GM18499 (cell line): Measurements from ENCODE around the gene UBE2Q1.
A peak's percentile ranks its signal among the peaks of the same experiment; 100 is the strongest.

Experiments used
- ATAC-seq: cut with Tn5 transposase; IDR thresholded peaks from one replicate; pipeline ENCODE4 v1.9.1; 2021; ENCODE audit warnings: moderate number of reproducible peaks; ENCODE audit not compliant: insufficient read depth, unreplicated experiment

The UBE2Q1 gene

DNA sequence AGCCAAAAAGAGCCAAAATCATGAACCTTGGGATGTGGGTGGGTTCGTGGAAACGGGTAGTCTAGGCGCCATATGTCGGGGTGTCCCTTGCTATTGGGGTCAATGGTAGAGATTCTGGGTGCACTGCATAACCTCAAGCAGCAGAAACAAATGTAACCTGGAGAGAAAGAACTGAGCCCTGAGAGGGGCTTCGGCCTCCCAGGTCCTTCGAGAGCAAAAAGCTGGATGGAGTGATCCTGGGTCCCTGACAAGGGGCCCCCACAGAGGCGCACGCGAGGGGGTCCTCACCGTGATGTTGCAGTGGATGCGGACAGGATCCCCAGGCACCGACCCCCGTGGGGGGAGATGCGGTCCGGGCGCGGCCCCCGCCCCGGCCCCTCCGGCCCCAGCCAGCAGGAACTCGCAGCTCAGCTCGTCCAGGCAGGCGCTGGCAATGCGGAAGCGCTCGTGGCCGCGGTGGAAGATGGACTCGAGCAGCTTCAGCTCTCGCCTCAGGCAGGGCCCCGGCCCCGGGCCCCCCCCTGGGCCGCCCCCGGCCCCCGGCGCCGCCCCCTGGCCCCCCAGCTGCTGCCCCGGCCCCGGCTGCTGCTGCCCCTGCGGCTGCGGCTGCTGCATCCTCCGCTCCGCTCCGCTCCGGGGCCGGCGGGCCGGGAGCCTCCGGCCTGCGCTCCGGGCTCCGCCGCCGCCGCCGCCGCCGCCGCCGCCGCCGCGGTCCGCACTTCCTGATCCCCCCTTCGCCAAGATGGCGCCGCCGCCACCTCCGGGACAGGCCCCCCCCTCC, at the start of gene UBE2Q1:
TSS of gene UBE2Q1 (minus strand) at position 724 of the 781 bp plus-strand sequence. CDS start at position 615, 109 bp downstream.
- ATAC-seq: no peak

DNA sequence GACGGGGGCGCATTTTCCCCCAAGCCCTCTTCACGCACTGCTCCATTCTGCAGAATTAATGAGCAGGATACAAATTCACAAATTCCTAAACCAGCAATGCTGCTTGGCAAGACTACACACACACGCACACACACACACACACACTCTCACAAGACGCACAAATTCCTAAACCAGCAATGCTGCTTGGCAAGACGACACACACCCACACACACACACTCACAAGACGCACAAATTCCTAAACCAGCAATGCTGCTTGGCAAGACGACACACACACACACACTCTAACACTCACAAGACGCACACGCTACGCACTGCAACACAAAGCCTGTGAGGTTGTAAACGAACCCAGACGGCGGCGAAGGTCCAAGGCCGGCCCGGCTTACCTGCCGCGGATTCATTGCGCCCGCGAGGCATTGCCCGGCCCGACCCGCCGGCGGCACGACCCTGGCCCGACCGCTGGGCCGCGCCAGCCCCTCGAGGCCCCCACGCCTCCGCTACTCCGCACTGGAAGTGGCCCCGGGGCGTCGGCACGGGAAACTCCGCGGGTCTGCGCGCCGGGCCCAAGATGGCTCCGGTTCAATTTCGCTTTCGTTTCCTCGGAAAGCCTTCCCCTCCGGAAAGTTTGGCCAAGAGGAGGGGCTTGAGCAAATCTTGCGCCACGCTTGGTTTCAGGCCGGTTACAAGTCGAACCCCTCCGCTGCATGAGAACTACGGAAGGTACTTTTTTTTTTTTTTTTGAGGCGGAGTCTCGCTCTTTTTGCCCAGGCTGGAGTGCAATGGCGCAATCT, 49.3 kb upstream of the UBE2Q1 start, which contains the start of gene ADAR:
TSS of gene ADAR (minus strand) at position 578 of the 788 bp plus-strand sequence. CDS start at position 398, 180 bp downstream.
- ATAC-seq: peak; percentile 63

DNA sequence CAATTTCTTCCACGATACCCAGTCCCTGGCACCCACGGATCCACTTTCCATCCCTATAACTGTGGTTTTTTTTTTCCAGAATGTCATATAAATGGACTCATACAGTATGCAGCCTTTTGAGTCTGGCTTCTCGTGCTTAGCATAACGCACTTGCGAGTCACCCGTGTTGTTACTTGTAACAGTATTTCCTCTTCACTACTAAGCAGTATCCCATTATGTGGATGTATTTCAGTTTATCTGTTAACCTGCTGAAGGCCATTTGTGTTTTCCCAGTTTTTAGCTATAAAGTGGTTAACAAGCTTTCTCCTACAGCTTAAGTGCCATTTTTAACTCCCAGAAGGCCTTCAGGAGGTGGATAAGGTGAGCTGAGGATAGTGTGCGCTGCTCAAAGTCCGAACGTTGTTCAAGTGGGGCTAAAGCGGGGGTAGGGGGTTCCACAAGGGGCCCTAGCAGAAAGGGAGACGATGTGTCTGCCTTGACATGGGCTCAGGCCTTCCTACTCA, 48.7 kb upstream of the UBE2Q1 start:
- ATAC-seq: no peak

DNA sequence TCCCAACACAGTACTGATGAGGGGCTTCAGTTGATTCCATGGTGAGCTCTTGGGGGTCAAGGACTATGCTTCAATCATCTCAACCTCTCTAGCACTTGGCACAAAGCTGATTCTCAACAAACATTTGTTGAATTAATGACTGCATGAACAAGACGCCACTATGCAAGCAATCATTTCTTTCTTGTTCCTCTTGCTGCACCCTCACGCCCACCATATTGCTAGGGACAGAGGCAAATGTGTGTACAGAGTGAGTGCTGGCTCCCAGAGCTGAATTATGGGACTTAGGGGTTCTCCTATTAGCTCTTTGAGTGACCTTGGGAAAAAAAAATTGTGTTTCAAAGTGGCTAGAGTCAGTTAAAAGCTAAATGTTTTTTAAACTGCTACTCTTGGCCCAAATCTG, 47.1 kb upstream of the UBE2Q1 start:
- ATAC-seq: no peak

DNA sequence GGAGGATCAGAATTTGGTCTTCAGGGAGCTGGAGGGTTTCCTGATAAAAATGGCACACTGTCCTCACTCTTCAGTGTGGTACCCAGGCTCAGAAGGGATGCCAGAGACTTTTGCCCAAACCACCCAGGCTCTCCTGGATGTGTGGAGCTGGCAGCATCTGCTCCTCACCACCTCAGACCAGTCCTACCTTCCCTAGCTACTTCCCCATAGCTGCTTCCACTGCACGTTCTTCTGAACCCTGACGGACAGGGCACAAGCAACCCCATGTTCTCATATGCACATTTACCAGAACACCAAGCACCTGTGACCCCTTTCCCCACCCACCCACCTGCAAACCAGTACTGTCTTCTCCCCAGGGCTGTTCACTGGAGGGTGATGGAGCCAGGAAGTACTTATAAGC, 44.9 kb upstream of the UBE2Q1 start:
- no peak for ATAC-seq

DNA sequence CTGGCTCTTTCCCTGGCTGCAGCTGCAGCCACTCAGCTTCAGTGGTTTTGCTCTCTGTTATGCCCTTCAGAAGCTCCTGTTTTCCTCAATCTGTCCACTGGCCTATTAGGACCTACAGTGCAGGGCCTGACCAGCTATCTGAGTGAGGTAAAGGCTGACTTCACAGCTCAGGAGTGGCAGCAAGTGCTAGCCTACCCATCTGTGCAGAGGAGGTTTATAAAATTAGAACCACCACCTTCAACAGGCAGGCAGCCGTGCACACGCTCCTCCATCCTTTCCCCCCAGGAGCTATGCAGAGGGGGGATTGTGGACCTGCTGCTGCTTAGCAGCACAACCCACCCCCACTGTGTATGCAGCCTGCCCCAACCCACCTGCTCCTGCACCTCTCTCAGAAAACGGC, 41.2 kb upstream of the UBE2Q1 start:
- ATAC-seq: no peak

DNA sequence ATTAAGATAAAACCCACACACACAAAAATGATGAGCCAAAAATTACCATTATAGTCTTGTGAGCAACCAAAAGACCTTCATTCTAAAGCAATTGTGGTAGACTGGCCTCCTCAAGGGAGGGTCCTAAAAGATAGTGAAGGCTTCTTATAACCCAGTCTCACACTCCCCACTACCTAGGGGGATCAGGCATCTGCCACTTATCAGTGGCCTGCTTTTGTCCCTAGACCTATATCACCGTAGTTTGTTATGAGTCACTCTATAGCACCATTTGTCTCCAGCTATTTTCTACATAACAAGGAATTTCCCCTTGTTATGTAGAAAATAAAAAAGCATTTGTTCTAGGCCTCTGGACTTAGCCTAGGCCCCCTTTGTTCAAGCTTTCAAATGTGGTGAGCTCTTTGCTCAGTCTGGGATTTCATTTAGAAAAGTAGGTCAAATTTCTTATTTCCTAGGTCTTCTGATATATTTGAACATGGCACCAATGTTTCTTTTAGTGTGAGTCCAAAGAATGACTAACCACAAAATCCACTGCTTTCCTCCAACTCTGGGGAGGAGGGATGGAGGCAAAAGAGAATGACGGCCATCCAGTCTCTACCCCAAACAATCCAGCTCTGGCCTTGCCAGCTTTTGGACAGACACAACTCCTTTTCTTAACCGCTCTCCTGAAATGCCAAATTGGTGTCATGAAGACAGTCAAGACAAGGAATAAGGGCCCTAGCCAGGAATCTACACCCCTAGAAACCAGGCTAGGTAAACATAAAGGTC, 40.6 kb upstream of the UBE2Q1 start:
- ATAC-seq: no peak

DNA sequence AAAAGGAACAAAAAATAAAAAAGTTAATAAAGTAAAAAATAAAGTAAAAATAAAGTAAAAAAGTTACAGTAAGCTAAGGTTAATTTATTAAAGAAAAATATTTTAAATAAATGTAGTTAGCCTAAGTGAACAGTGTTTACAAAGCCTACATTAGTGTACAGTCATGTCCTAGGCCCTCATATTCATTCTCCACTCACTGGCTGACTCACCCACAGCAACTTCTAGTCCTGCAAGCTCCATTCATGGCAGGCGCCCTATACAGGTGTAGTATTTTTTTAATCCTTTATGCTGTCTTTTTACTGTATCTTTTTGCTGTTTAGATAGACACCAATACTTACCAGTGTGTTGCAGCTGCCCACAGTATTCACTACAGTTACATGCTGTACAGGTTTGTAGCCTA, 37.2 kb upstream of the UBE2Q1 start:
- ATAC-seq: no peak

DNA sequence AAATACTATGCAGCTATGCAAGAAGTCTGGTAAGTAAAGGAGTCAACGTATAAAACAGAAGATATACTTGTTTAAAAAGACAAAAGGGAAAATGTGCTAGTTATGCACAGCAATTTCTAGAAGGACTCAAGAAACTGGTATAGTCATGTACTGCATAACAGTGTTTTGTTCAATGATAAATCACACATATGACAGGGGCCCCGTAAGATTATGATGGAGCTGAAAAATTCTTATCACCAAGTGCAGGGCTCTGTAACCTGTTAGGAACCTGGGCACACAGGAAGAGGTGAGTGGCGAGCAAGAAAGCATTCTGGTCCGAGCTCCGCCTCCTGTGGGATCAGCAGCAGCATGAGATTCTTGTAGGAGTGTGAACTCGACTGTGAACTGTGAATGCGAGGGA, 36.3 kb upstream of the UBE2Q1 start:
- ATAC-seq: no peak

DNA sequence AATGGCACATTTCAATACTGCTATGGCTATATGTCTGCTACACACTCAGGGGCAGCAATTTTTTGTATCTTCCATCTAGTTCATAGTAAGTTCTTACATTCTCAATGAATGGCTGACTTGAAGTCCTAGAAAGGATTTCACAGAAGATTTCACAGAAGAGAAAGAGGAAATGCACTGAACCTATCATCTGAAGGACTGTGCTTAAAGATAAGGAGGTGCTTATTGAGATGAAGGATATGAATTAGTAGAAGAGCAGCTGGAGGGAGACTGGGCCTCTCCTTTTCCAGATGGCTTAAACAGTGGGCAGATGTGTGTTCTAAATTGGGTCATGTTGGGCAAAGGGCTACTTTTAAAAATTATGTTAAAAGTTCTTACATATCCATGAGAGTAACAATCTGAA, 34.9 kb upstream of the UBE2Q1 start:
- no peak for ATAC-seq

DNA sequence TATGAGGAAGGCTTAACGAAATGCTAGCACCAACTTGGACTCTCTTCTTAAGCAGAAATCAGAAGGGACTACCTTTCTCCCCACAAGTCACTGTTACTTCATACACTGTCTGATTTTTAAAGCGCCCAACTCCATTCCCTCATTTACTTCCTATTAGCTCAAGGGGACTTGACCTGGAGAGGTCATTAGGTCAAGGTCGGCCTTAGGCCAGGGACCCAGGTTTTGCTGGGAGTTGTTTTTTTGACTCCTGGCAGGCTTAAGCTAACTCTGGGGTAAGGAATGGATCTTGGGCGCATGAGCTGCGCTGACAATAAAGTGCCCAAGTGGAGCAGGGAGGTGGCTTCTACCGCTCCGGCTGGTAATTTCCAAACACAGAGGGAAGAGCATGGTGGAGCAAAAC, 32.7 kb upstream of the UBE2Q1 start:
- ATAC-seq: no peak

DNA sequence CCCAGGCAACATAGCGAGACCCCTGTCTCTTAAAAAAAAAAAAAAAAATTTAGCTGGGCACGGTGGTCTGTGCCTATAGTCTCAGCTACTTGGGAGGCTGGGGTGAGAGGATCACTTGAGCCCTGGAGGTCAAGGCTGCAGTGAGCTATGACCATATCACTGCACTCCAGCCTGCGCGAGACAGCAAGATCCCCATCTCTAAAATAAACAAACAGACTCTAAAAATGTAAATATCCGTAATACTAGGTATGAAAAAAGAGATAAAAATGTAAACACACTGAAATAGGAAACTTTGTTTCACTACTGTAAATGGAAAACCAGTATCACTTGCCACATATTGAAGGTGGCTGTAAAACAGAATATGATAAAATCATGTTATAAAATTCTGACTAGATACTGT, 32.3 kb upstream of the UBE2Q1 start:
- no peak for ATAC-seq

DNA sequence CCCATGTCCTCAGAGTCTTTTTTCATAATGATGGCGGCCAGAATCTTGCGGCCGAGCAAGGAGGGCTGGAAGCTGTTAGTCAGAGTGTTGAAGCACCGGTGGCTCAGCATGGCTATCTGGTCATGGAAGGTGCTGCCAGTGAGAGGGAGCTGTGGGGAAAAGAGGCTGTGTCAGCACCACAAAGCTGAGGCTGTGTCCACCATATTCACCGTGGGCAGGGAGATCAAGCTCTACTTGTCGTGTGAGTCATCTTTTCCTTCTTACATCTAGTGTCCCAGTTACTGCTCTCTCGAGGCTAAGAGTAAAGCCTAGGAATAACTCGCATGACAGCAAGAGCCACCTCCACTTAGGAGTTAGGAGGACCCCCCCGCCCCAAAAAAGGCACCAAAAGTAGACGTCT, 31.3 kb upstream of the UBE2Q1 start:
- ATAC-seq: no peak

DNA sequence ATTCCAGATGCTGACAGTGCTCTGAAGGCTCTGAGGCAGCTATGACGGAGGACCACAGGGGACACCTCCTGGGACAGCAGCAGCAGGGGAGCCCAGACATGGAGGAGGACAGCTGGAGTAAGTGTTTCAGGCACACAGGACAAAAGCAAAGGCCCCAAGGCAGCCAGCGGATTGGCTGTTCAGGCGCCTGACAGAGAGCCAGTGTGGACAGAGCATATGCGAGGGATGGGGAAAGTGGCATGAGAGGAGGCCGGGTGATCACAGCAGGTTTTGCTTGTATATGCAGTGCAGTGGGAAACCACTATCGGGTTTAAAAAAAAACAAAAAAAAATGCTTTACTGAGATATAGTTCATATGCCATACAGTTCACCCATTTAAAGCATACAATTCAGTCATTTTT, 28.2 kb upstream of the UBE2Q1 start:
- ATAC-seq: no peak

DNA sequence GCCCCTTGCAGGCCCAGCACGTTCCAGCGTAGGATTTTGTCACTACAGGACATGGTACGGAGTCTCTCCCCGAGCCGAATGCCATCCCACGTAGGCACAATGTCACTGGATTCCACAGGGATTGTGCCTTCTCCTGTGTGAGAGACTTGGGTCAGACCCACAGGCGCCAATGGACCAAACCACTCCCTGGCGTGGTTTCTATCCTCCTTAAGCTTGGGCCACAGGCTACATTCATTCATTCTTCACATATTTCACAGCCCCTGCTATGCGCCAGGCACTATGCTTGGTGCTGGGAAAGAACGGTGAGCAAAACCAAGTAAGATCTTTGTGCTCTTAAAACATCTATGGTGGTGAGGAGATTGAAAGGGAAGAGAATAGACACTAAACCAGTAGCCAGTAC, 27.8 kb upstream of the UBE2Q1 start:
- ATAC-seq: no peak

DNA sequence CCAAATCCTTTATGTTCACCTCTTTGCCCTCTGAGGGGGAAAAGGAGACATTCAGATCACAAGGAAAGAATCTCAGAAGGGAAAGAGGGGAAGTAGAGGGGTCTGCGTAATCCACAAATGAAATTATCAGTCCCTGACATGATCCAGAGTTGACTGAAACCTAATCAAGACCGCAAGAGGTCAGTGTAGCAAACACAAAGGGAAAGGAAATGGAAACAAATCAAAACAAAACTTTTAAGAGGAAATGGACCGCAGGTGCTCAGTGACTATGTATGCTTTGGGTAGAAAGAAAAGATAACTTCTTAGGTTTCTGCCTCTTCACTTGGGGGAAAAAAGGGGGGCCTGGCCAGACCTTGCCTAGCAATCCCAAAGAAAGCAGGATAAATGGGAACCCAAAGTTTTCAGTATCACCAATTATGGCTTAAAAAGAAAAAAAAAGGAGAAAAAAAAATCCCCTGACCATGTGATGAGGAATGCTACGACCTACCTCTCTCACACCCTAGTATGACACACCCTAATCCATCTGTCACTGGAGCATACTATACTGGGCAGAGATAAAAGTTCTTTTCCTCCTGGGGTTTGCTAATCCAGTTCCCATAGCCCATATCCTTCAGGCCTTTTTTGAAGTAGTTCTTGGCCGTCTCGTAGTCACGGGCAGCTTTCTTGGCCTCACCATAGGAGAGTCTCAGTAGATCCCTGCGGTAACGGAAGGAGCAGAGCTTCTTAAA, 26.0 kb upstream of the UBE2Q1 start:
- no peak for ATAC-seq

DNA sequence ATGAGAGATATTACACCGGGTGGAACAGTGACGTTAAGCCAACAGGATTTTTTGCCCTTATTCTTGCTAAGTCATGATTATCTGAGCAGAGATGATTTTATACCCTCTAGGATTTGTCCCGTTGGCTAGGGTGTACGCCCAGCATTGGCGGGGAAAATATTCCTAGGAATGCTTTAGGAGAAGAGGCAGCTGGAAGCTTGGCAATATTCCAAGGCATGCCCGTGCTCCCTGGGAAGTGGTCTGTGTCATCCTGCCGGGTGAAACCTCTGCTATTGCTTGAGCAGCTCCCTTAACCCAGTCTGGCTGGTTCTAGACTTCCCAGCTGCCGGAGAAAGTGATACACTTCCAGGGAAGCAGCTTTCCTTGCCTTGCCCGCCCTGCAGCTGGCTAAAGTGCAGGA, 25.3 kb upstream of the UBE2Q1 start:
- ATAC-seq: no peak

DNA sequence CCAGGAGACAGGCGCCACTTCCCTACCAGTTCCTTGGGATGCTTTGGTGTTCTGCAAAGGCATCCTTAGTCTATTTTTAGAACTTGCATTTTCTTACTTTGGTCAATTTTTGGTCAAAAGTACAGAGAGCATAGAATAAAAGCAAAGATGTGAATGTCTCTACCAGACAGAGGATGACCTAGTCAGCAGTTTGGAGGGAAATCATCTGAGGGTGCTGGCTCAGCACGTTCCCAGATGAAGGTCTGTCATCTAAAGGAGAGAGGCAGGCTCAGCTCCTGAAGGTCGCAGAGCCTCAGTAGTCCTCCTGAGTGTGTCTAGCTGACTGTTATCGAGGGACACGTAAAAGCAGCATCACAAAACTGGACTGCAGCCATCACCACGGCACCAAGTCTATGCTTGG, 24.4 kb upstream of the UBE2Q1 start:
- no peak for ATAC-seq

DNA sequence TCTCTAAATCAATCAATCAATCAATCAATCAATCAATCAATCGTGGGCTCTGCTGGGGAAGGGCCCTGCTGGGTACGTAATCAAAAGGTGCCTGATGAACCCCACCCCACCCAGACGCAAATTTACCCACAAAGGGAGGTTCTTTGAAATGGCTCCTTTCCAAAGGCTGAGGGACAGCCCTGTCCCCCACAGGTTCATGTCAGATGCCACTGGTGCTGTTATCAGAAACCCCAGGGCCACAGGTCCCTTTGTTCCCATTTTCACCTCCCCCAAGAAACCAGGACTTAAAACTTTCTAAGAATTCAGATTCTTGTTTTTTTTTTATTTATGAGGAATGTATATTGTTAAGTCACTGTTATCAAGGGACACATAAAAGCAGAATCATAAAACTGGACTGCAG, 23.3 kb upstream of the UBE2Q1 start:
- no peak for ATAC-seq

DNA sequence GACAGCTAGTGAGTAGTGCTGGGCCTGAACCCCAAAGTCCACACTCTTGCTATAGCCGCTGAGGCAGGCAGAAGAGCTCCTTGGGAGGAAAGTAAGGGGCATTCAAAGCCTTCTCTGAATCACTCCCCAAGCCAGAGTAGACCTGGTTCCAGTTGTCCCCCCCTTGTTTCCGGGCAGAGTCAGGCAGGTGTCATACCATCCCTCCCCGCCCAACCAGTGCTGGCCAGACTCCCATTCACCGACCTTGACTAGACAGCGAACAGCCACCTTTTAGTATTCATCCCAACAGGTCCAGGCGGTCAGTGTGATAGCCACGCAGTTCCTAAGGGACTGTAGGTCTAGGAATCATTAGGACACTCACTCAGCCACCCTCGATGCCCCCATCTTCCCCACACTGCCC, 20.9 kb upstream of the UBE2Q1 start:
- ATAC-seq: no peak
